Bronchial epithelial cell (primary cell): ENCODE results near the gene SOX9. TPM values are rescaled to one million over a fixed set of nuclear protein-coding genes. Genes with fewer than 3 reads are reported as not detected.

Experiments
- DNase-seq: peaks from one replicate; pipeline ENCODE4 v3.0.0-alpha.2; 2010; ENCODE audit warnings: low read depth
- FAIRE-seq: peaks from 2 replicates; lab custom pipeline; 2011; peaks lifted over from hg19 to GRCh38; lab: Jason Lieb, UNC
- H3K27me3 ChIP-seq: 2 replicates; pipeline ENCODE4 v1.5.1; 2011; ENCODE audit warnings: low read length; ENCODE audit not compliant: control insufficient read depth, insufficient read depth
- H3K36me3 ChIP-seq: 2 replicates; pipeline ENCODE4 v1.5.1; 2011; ENCODE audit warnings: low read length; ENCODE audit not compliant: control insufficient read depth, insufficient read depth
- H3K4me3 ChIP-seq: 2 replicates; pipeline ENCODE4 v1.5.1; 2011; ENCODE audit warnings: mild to moderate bottlenecking, low read depth, low read length, control low read depth
- total RNA-seq: library from RNA; depleted of rRNA; stranded (reverse); fragments of >200 nt; gene quantifications from 2 replicates; pipeline ENCODE4 v1.2.1, GENCODE V29; 2014
- TF ChIP-seq, protein P1 (sequence below): IDR thresholded peaks from 2 replicates; pipeline ENCODE4 v1.5.1; 2011; ENCODE audit warnings: mild to moderate bottlenecking, moderate library complexity, low read length, control low read depth, inconsistent platforms; ENCODE audit not compliant: insufficient read depth, severe bottlenecking

Gene SOX9
- total RNA-seq, 1 donor from 2014 or later = 1.1 TPM

DNA sequence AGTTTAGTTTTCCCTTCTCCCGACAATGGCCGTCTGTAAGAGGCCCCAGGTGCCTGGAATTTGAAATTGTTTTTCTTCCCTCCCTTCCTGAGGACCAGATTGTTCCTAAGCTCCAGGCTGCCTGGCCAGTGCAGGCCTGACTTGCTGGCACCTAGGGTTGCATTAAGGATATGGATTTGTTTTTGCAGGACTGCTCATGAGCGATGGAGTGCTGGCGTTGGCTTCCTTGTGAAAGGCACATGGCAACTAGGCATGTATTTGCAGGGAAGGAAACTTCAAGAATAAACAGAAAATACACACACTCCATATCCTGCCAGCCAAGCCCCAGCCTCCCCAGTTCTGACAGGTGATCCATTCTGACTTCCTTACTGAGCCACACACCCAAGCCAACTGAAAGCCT lies 25.5 kb upstream of the SOX9 start:
- DNase-seq = no peak
- Histone ChIP-seq H3K4me3 (no peak overlapping the region), H3K27me3 (no peaks in the 10 kb centered on the region), H3K36me3 (no peaks in the 10 kb centered on the region)
- FAIRE-seq = no peak
- TF ChIP-seq, protein P1, sequence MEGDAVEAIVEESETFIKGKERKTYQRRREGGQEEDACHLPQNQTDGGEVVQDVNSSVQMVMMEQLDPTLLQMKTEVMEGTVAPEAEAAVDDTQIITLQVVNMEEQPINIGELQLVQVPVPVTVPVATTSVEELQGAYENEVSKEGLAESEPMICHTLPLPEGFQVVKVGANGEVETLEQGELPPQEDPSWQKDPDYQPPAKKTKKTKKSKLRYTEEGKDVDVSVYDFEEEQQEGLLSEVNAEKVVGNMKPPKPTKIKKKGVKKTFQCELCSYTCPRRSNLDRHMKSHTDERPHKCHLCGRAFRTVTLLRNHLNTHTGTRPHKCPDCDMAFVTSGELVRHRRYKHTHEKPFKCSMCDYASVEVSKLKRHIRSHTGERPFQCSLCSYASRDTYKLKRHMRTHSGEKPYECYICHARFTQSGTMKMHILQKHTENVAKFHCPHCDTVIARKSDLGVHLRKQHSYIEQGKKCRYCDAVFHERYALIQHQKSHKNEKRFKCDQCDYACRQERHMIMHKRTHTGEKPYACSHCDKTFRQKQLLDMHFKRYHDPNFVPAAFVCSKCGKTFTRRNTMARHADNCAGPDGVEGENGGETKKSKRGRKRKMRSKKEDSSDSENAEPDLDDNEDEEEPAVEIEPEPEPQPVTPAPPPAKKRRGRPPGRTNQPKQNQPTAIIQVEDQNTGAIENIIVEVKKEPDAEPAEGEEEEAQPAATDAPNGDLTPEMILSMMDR = no peak

DNA sequence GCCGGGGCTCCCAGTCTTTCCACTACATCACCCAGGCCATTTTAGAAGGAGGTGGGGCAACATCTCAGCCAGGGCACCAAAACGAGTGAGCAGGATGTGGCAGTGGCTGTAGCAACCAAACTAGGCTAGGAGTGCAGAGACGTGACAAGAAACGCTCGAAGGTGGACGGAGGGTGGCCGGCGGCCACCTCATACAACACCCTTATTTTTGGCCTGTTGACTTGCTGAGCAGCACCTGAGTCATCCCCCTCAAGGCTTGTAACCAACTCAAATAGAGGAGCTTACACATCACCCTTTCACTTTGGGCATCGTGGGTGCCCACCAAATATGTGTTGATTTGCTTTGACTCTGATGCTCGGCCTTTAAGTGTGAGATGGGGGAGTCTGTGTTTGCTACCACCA lies 23.7 kb upstream of the SOX9 start:
- no peaks in the 10 kb centered on the region for H3K36me3 ChIP-seq
- H3K4me3 ChIP-seq = no peak overlapping the region
- DNase-seq (peak; percentile 88), FAIRE-seq (no peak)
- H3K27me3 ChIP-seq = no peaks in the 10 kb centered on the region
- TF ChIP-seq, protein P1 = no peak

DNA sequence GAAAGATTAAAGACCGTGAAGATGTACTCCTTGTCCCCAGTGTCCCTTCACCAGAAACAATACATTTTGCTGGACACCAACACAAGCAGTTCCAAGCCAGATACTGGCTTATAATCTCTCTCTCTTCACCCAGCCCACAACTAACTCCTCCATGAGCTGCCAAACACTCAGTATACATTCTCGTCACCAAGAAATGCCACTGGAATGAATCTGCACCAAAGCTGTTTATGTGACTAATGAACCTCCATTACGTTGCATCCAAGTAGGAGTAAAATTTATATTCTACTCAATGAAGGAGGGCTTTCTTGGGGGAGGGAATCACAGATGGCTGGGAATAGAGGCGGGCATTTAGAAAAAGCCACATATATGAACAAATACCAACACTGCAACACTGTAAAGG lies 20.9 kb upstream of the SOX9 start:
- H3K36me3 ChIP-seq = no peaks in the 10 kb centered on the region
- no peak overlapping the region for H3K4me3 ChIP-seq
- FAIRE-seq = no peak
- TF ChIP-seq, protein P1 = no peak
- H3K27me3 ChIP-seq = no peaks in the 10 kb centered on the region
- DNase-seq = no peak

DNA sequence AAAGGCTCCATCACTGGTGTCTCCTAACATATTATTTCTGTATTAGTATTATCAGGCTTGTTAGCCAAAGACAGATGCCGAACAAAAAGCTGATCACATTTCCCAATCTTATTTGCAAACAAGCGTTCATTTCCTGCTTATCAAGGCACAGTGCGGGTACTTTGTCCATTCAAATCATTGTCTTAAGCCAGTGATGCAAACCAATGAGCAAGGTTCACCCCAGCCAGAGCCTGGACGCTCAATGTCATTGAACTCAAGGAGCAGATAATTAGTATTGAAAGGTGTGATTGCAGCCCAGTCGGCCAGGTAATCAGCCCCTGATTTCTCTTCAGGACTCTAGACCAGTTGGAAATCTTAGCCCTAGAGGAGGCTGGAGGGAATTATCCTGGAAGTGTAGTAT lies 20.4 kb upstream of the SOX9 start:
- FAIRE-seq = no peak
- Histone ChIP-seq H3K27me3 (no peaks in the 10 kb centered on the region), H3K36me3 (no peaks in the 10 kb centered on the region), H3K4me3 (no peak overlapping the region)
- TF ChIP-seq, protein P1 = no peak
- DNase-seq = no peak

DNA sequence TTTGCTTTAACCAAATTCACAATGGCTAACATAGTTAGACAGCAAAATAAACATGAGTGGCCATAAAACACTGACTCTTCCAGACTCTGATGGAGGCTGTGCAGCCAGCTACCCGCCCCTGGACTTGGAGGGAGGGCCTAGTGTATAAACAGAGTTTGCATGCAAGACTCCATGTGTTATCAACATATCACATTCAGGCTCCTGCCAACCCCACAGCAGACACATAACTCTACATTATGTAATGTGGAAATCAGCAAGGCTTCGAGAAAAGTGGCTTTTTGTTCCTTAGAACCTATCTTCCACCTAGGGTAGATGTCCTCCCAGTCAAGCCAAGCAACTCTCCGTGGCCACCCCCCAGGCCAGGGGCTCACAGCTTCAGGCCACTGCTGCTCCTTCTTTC lies 19.3 kb upstream of the SOX9 start:
- H3K36me3 ChIP-seq = no peaks in the 10 kb centered on the region
- FAIRE-seq (no peak), DNase-seq (no peak)

DNA sequence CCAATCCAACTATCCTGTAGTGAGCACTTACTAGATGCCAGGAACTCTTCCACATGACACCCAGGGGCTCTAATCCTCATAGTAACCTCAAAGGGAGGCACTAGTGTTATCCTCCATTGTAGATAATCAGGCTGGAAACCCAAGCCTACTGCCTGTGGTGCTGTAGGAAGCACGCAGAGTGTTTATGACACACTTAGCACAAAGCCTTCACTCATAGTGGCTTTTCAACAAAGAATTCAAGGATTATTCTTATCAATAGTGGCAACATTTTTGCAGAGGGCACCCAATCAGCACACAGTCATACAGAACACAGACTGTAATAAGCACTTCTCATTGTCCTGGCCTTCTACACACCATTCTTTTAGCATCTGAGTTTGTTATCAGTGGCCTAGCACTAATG lies 18.5 kb upstream of the SOX9 start:
- no peaks in the 10 kb centered on the region for H3K27me3 ChIP-seq
- FAIRE-seq = no peak
- TF ChIP-seq, protein P1 = no peak

More for the DNA sequence above, 19.3 kb upstream of the SOX9 start:
- Histone ChIP-seq H3K27me3 (no peaks in the 10 kb centered on the region), H3K4me3 (no peak overlapping the region)
- TF ChIP-seq, protein P1 = no peak

More for the DNA sequence above, 18.5 kb upstream of the SOX9 start:
- Histone ChIP-seq H3K36me3 (no peaks in the 10 kb centered on the region), H3K4me3 (no peak overlapping the region)
- DNase-seq = no peak
